Measurements from ENCODE around the gene OSGIN1.

GRCh38 chr16:83942815-83943515 is 10.1 kb upstream of the OSGIN1 start:
- no peak for TF ChIP-seq POLR2AphosphoS5 (IDR thresholded peaks at IDR 0.05; ENCODE audit: low read depth, low read length)
- TF ChIP-seq POLR2A (IDR thresholded peaks at IDR 0.05; ENCODE audit: low read depth, low read length): no peak
- no peak for TF ChIP-seq TAF1 (IDR thresholded peaks at IDR 0.05; ENCODE audit: borderline replicate concordance, low read depth, low read length)
